PC-9 (cell line): ENCODE results near the gene SGK1.

Experiments used
- EZH2 ChIP-seq: fragments of 200-600 bp; sonication (generic); IDR thresholded peaks from 2 replicates; pipeline ENCODE4 v1.8.0; 2017; ENCODE audit warnings: antibody characterized with exemption, low read depth
- TF ChIP-seq, protein P1 (sequence below): fragments of 200-600 bp; sonication (generic); conservative IDR thresholded peaks from 2 replicates; pipeline ENCODE4 v1.6.1; 2017; ENCODE audit warnings: mixed run types, antibody characterized with exemption, mild to moderate bottlenecking, moderate library complexity

GRCh38 chr6:134357022-134357487, 39.1 kb upstream of the SGK1 start:
- TF ChIP-seq, protein P1, sequence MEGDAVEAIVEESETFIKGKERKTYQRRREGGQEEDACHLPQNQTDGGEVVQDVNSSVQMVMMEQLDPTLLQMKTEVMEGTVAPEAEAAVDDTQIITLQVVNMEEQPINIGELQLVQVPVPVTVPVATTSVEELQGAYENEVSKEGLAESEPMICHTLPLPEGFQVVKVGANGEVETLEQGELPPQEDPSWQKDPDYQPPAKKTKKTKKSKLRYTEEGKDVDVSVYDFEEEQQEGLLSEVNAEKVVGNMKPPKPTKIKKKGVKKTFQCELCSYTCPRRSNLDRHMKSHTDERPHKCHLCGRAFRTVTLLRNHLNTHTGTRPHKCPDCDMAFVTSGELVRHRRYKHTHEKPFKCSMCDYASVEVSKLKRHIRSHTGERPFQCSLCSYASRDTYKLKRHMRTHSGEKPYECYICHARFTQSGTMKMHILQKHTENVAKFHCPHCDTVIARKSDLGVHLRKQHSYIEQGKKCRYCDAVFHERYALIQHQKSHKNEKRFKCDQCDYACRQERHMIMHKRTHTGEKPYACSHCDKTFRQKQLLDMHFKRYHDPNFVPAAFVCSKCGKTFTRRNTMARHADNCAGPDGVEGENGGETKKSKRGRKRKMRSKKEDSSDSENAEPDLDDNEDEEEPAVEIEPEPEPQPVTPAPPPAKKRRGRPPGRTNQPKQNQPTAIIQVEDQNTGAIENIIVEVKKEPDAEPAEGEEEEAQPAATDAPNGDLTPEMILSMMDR = no peak
- no peak for TF ChIP-seq EZH2
